GM19468 (cell line): ENCODE measurements around the gene SCMH1.

Source experiments
- ATAC-seq: cut with Tn5 transposase; IDR thresholded peaks from one replicate; pipeline ENCODE4 v1.9.1; 2021; ENCODE audit warnings: mild to moderate bottlenecking, moderate library complexity, moderate number of reproducible peaks; ENCODE audit not compliant: unreplicated experiment; ENCODE audit errors: extremely low read depth

SCMH1 gene

GRCh38 chr1:41108696-41109275 is 133.3 kb downstream of the SCMH1 start:
- ATAC-seq, result no peak

- no peak for ATAC-seq
These were observed 138.3 kb downstream of the SCMH1 start for GRCh38 chr1:41103766-41104165.

DNA sequence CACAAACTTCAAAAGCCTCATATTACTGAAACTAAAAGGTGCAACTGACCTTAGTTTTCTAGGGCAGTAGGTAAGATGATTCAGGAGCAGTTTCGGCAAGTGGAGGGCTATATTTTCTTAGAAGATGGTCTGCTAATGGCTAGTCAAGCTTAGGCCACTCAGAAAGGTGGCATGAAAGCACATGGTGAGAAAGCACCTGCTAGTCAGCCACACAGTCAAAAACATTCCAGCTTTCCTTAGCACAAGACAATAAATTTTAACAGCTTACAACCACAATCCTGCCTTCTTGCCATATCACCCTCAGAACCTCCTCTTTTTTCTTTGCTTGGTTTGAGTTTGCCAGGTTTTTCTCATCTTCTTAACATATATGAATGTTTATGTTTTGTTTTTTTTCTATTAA is 139.5 kb downstream of the SCMH1 start:
- no peak for ATAC-seq

- ATAC-seq, result no peak
These were observed 140.0 kb downstream of the SCMH1 start for GRCh38 chr1:41101950-41102607.

DNA sequence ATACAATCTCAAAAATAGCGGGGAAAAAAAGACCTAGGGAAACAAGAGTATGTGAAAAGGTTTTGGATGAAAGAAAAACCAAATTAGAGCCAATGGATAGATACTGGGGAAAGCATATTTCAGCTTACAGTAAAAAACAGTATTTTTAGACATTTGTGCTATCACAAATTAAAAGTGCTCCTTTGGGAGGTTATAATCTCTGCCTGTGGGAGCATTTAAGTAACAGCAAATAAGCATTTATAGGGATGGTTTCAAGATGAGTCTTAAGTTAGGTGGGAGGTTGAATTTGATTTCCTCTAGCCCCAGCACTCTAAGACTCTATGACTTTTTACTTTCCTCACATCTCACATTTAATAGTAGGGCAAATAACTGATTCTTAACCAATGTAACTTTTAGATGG is 141.0 kb downstream of the SCMH1 start:
- no peak for ATAC-seq

GRCh38 chr1:41100170-41100569 is 141.9 kb downstream of the SCMH1 start:
- ATAC-seq, result no peak

DNA sequence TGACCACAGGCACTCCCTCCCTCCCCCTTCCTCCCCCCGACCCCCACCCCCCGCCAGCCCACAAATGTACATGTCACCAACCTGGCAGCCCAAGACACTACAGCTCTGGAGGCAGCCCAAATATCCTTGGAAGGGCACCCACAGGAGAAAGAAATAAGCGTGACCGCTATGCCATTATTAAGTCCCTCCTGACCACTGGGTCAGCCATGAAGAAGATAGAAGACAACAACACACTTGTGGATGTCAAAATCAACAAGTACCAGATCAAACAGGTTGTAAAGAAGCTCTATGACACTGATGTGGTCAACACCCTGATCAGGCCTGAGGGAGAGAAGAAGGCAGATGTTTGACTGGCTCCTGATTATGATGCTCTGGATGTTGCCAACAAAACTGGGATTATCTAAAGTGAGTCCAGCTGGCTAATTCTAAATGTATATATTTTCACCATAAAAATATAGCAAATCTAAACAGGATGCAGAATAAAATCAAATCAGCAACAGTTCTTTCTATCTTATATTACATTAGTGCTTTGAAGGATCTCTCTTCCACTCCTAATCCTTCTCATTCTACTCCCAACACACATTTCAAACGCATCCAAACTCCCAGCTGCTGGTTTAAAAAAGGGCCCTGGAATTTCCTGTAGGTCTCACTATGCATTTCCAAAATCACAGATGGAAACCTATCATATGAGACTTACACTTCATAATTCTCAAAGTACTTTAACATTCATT is 143.2 kb downstream of the SCMH1 start:
- ATAC-seq, result no peak

GRCh38 chr1:41097105-41097504 is 145.0 kb downstream of the SCMH1 start:
- ATAC-seq, result no peak

DNA sequence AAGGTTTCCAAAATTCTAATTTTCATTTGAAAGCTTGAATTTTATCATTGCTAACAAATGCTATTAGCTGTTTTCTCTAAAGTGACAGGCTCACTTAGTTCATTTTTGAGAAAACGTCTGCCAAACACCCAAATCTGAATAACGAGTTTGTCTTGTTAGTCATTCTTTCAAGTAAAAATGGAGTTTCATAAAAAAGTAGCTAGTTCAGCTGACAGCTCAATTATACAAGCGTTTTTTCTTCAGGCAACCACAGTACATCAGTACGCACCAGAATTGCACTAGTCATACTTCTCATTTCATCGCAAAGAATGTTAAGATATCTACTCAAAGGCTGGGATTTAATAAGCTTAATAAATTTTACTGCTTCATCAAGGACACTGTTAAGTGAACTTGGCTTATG is 148.3 kb downstream of the SCMH1 start:
- no peak for ATAC-seq

DNA sequence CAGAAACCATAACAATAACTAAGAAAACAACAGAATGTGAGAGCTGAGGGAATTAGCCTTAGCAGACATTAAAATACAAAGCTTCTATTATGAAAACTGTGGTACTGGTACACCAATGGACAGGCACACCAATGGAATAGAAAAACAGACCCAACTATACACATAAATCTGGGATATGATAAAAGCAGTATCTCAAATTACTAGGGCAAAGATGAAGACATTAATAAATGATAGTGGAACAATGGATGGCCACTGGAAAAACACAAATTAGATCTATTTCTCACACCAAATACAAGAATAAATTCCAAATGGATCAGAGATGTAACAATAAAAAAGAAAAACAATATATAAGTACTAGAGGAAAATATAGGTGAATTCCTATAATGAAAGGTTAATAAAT is 155.2 kb downstream of the SCMH1 start:
- no peak for ATAC-seq

GRCh38 chr1:41078616-41079015 is 163.5 kb downstream of the SCMH1 start:
- ATAC-seq, result no peak

GRCh38 chr1:41078193-41078592 is 163.9 kb downstream of the SCMH1 start:
- no peak for ATAC-seq

- no peak for ATAC-seq
These were observed 168.1 kb downstream of the SCMH1 start for GRCh38 chr1:41073971-41074370.

- no peak for ATAC-seq
These were observed 170.1 kb downstream of the SCMH1 start for GRCh38 chr1:41072051-41072450.

GRCh38 chr1:41056907-41057306 is 185.2 kb downstream of the SCMH1 start:
- ATAC-seq, result no peak

- ATAC-seq, result no peak
These were observed 188.8 kb downstream of the SCMH1 start for GRCh38 chr1:41053316-41053715.

- no peak for ATAC-seq
These were observed 191.1 kb downstream of the SCMH1 start for GRCh38 chr1:41051022-41051421.

GRCh38 chr1:41048540-41048939 is 193.6 kb downstream of the SCMH1 start:
- ATAC-seq, result no peak

- ATAC-seq, result no peak
These were observed 195.7 kb downstream of the SCMH1 start for GRCh38 chr1:41046347-41046775.

DNA sequence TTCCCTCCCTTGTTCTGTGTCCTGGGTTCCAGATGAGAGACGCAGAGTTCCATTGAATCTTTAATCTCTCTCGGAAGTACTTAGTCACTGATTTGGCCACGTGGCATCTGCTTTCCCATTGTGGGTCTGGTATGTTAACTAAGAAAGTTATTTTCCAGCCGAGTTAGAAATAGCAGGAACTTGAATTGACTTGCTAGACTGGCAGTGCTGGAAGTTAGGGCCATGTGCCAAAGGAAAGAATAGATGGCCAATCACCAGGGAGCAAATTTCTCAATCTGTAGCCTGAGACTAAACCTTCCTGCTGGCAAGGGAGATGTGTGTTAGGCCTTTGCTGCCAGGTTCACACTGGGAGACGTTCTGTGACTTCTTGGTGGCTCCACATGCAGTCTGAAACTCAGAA is 196.4 kb downstream of the SCMH1 start:
- ATAC-seq, result no peak

GRCh38 chr1:41044187-41044586 is 197.9 kb downstream of the SCMH1 start:
- no peak for ATAC-seq
